ENCODE measurements around the gene DACT3.
A peak's percentile ranks its signal among the peaks of the same experiment; 100 is the strongest.

The DACT3 gene

GRCh38 chr19:46665072-46665471 lies 4.1 kb upstream of the DACT3 start:
- no peak for DNase-seq (ENCODE audit: low read depth)

GRCh38 chr19:46661735-46662592 lies 982 bp upstream of the DACT3 start:
- DNase-seq (ENCODE audit: low read depth), result peak; percentile 76

- no peak for DNase-seq (ENCODE audit: low read depth)
Measured at GRCh38 chr19:46660551-46661019, 397 bp downstream of the DACT3 start.

GRCh38 chr19:46660008-46660517 lies 919 bp downstream of the DACT3 start:
- DNase-seq (ENCODE audit: low read depth), result no peak

GRCh38 chr19:46659151-46660007 lies 1.6 kb downstream of the DACT3 start:
- no peak for DNase-seq (ENCODE audit: low read depth)

- no peak for DNase-seq (ENCODE audit: low read depth)
Measured at GRCh38 chr19:46656541-46656940, 4.4 kb downstream of the DACT3 start.

- DNase-seq (ENCODE audit: low read depth), result no peak
Measured at GRCh38 chr19:46654621-46655152, 6.3 kb downstream of the DACT3 start.

- no peak for DNase-seq (ENCODE audit: low read depth)
Measured at GRCh38 chr19:46650445-46650844, 10.5 kb downstream of the DACT3 start.

- DNase-seq (ENCODE audit: low read depth), result no peak
Measured at GRCh38 chr19:46648961-46649960, 11.7 kb downstream of the DACT3 start.

- no peak for DNase-seq (ENCODE audit: low read depth)
Measured at GRCh38 chr19:46648060-46648960, 12.7 kb downstream of the DACT3 start.

GRCh38 chr19:46646402-46646801 lies 14.6 kb downstream of the DACT3 start:
- DNase-seq (ENCODE audit: low read depth), result no peak

GRCh38 chr19:46644720-46645119 lies 16.3 kb downstream of the DACT3 start:
- no peak for DNase-seq (ENCODE audit: low read depth)

GRCh38 chr19:46640656-46641055 lies 20.3 kb downstream of the DACT3 start:
- no peak for DNase-seq (ENCODE audit: low read depth)

GRCh38 chr19:46639358-46640182 lies 21.4 kb downstream of the DACT3 start:
- peak; percentile 72 for DNase-seq (ENCODE audit: low read depth)

- no peak for DNase-seq (ENCODE audit: low read depth)
Measured at GRCh38 chr19:46637224-46637623, 23.8 kb downstream of the DACT3 start.

- DNase-seq (ENCODE audit: low read depth), result no peak
Measured at GRCh38 chr19:46635920-46636761, 24.8 kb downstream of the DACT3 start, which contains the start of gene GNG8. TSS of gene GNG8 (minus strand) at chr19:46636202. CDS start at chr19:46634682, 1,520 bp downstream.

- no peak for DNase-seq (ENCODE audit: low read depth)
Measured at GRCh38 chr19:46634656-46635218, 26.2 kb downstream of the DACT3 start.
